HEK293 (cell line): ENCODE data around the gene NHSL2.

ENCODE experiments used
- ZFP3 ChIP-seq: fragments of 450-650 bp; formaldehyde crosslinking; IDR thresholded peaks from 2 replicates; pipeline ENCODE4 v1.5.1; 2016; ENCODE audit warnings: low read depth, missing biosample characterization, missing genetic modification characterization
- ZIC2 ChIP-seq: fragments of 450-650 bp; formaldehyde crosslinking; IDR thresholded peaks from 2 replicates; pipeline ENCODE4 v1.5.1; 2016; ENCODE audit warnings: missing biosample characterization, missing genetic modification characterization
- ZNF555 ChIP-seq: fragments of 450-650 bp; formaldehyde crosslinking; conservative IDR thresholded peaks from 2 replicates; pipeline ENCODE4 v1.5.1; 2017; ENCODE audit warnings: missing biosample characterization, mild to moderate bottlenecking, missing genetic modification characterization, inconsistent platforms
- ZNF558 ChIP-seq: fragments of 450-650 bp; formaldehyde crosslinking; IDR thresholded peaks from 2 replicates; pipeline ENCODE4 v1.5.1; 2016; ENCODE audit warnings: missing biosample characterization, missing genetic modification characterization
- ZSCAN30 ChIP-seq: fragments of 450-650 bp; IDR thresholded peaks from 2 replicates; pipeline ENCODE4 v1.5.1; 2018; ENCODE audit warnings: missing biosample characterization, mild to moderate bottlenecking, missing genetic modification characterization, moderate library complexity

- TF ChIP-seq ZNF555 (tag by site-specific recombination) (no peak), ZNF558 (tag by site-specific recombination) (no peak), ZIC2 (tag by site-specific recombination) (no peak), ZFP3 (tag by site-specific recombination) (no peak), ZSCAN30 (tag by site-specific recombination) (no peak)
Measured at GRCh38 chrX:71990518-71990917, 79.9 kb downstream of the NHSL2 start.
